H1 (cell line): ENCODE results near the gene GTF2A1. TPM values are rescaled to one million over a fixed set of nuclear protein-coding genes. Genes with fewer than 3 reads are reported as not detected.

Experiments
- CTCF ChIA-PET: fragments of 300-600 bp; sonication (Branson Sonifier 250); formaldehyde crosslinking; loops from one replicate; lab custom pipeline; 2021; ENCODE audit not compliant: partially characterized antibody; lab: Charles Lee
- POLR2A ChIA-PET: fragments of 300-600 bp; sonication (Branson Sonifier 250); formaldehyde crosslinking; loops from one replicate; lab custom pipeline; 2021; ENCODE audit warnings: inconsistent platforms; ENCODE audit not compliant: partially characterized antibody; lab: Charles Lee
- DNase-seq, 2 experiments: peaks; one replicate each; pipeline versions ENCODE4 v3.0.0 to v3.0.0-alpha.2; 2010 to 2022; ENCODE audit warnings: low spot score in 2 of 2, low read depth in 1 of 2, mixed read lengths in 1 of 2
- FAIRE-seq: peaks from 2 replicates; lab custom pipeline; 2011; peaks lifted over from hg19 to GRCh38; lab: Jason Lieb, UNC
- H2AFZ ChIP-seq: 2 replicates; pipeline ENCODE4 v1.8.1; 2012; ENCODE audit warnings: low read length, inconsistent platforms
- H2AK5ac ChIP-seq: 2 replicates; pipeline ENCODE4 v1.6.1; 2013; ENCODE audit warnings: low read depth, low read length
- H2BK120ac ChIP-seq: replicated peaks from 2 replicates; pipeline ENCODE3; 2013; ENCODE audit warnings: low read depth, low read length, inconsistent platforms
- H2BK12ac ChIP-seq: 2 replicates; pipeline ENCODE4 v1.6.1; 2013; ENCODE audit warnings: low read depth, low read length
- H2BK15ac ChIP-seq: 2 replicates; pipeline ENCODE4 v1.6.1; 2013; ENCODE audit warnings: low read length
- H2BK20ac ChIP-seq: 2 replicates; pipeline ENCODE4 v1.6.1; 2013; ENCODE audit warnings: low read length
- H2BK5ac ChIP-seq: 2 replicates; pipeline ENCODE4 v1.6.1; 2013; ENCODE audit warnings: low read depth, low read length
- H3K14ac ChIP-seq: 2 replicates; pipeline ENCODE4 v1.6.1; 2013; ENCODE audit warnings: inconsistent platforms; ENCODE audit not compliant: insufficient read length
- H3K18ac ChIP-seq: 2 replicates; pipeline ENCODE4 v1.6.1; 2013; ENCODE audit warnings: low read length; ENCODE audit errors: extremely low read depth
- H3K23ac ChIP-seq: 2 replicates; pipeline ENCODE4 v1.6.1; 2013; ENCODE audit warnings: inconsistent platforms; ENCODE audit not compliant: insufficient read length
- H3K23me2 ChIP-seq: 2 replicates; pipeline ENCODE4 v1.6.1; 2013; ENCODE audit warnings: low read depth, low read length
- H3K27ac ChIP-seq: 2 replicates; pipeline ENCODE4 v1.6.1; 2011; ENCODE audit warnings: low read depth, low read length, inconsistent platforms
- H3K27me3 ChIP-seq, 4 experiments: replicated peaks in 1 of 4; 1 replicate in 1 of 4; 2 replicates in 3 of 4; pipeline versions ENCODE4 v1.6.1 to v1.8.1; 2011 to 2013; ENCODE audit warnings: low read length in 3 of 4, mild to moderate bottlenecking in 3 of 4, inconsistent platforms in 2 of 4, mixed read lengths in 2 of 4, moderate library complexity in 1 of 4; ENCODE audit not compliant: control insufficient read depth in 3 of 4, insufficient read depth in 3 of 4; ENCODE audit errors: extremely low read depth in 1 of 4
- H3K36me3 ChIP-seq, 4 experiments: 2 replicates each; pipeline versions ENCODE4 v1.6.1 to v1.8.1; 2011 to 2013; ENCODE audit warnings: mild to moderate bottlenecking in 4 of 4, low read length in 3 of 4, moderate library complexity in 2 of 4, control low read depth in 1 of 4, inconsistent platforms in 1 of 4; ENCODE audit not compliant: insufficient read depth in 4 of 4, control insufficient read depth in 2 of 4
- H3K4ac ChIP-seq: replicated peaks from 2 replicates; pipeline ENCODE3; 2013; ENCODE audit warnings: low read length, low read depth, mixed read lengths, inconsistent platforms; ENCODE audit not compliant: insufficient read length
- H3K4me1 ChIP-seq, 4 experiments: replicated peaks in 1 of 4; 1 replicate in 1 of 4; 2 replicates in 3 of 4; pipeline versions ENCODE4 v1.6.1 to v1.8.1; 2011 to 2013; ENCODE audit warnings: low read length in 3 of 4, inconsistent platforms in 2 of 4, mixed read lengths in 1 of 4; ENCODE audit not compliant: insufficient read depth in 4 of 4, control insufficient read depth in 3 of 4
- H3K4me2 ChIP-seq, 2 experiments: 2 replicates each; pipeline versions ENCODE4 v1.6.1 to v1.8.1; 2011 to 2013; ENCODE audit warnings: low read depth in 2 of 2, low read length in 2 of 2, control low read depth in 1 of 2, inconsistent platforms in 1 of 2, mild to moderate bottlenecking in 1 of 2; ENCODE audit not compliant: insufficient read depth in 1 of 2
- H3K4me3 ChIP-seq, 4 experiments: fragments of 200-600, 300-600 bp in 1 of 4; sonication (generic), shearing (Covaris generic), sonication (Bioruptor Twin) in 1 of 4; 2 replicates each; pipeline versions ENCODE4 v1.5.1 to v1.8.1; 2011 to 2016; ENCODE audit warnings: low read length in 4 of 4, low read depth in 3 of 4, control low read depth in 2 of 4, inconsistent platforms in 2 of 4, mild to moderate bottlenecking in 2 of 4, mixed read lengths in 1 of 4, moderate library complexity in 1 of 4; ENCODE audit not compliant: insufficient read depth in 2 of 4; ENCODE audit errors: extremely low read depth in 1 of 4
- H3K56ac ChIP-seq: replicated peaks from 2 replicates; pipeline ENCODE3; 2013; ENCODE audit warnings: low read depth, mild to moderate bottlenecking, mixed read lengths, low read length, inconsistent platforms; ENCODE audit not compliant: insufficient read length
- H3K79me1 ChIP-seq: 2 replicates; pipeline ENCODE4 v1.6.1; 2013; ENCODE audit warnings: low read depth, low read length, control low read depth
- H3K79me2 ChIP-seq, 2 experiments: 2 replicates each; pipeline versions ENCODE4 v1.6.1 to v1.8.1; 2012 to 2013; ENCODE audit warnings: low read length in 2 of 2, mild to moderate bottlenecking in 2 of 2, inconsistent platforms in 1 of 2; ENCODE audit not compliant: insufficient read depth in 2 of 2, control insufficient read depth in 1 of 2
- H3K9ac ChIP-seq, 4 experiments: replicated peaks in 1 of 4; 1 replicate in 1 of 4; 2 replicates in 3 of 4; pipeline versions ENCODE4 v1.6.1 to v1.8.1; 2011 to 2013; ENCODE audit warnings: low read depth in 3 of 4, low read length in 3 of 4, control low read depth in 2 of 4, mild to moderate bottlenecking in 2 of 4, moderate library complexity in 2 of 4, inconsistent platforms in 1 of 4; ENCODE audit errors: extremely low read depth in 1 of 4
- H3K9me3 ChIP-seq, 2 experiments: 2 replicates each; pipeline versions ENCODE4 v1.6.1 to v1.8.1; 2012 to 2013; ENCODE audit warnings: mild to moderate bottlenecking in 2 of 2, moderate library complexity in 2 of 2, control low read depth in 1 of 2, inconsistent platforms in 1 of 2, low read depth in 1 of 2, low read length in 1 of 2, mixed read lengths in 1 of 2; ENCODE audit not compliant: insufficient read depth in 2 of 2
- H4K20me1 ChIP-seq, 2 experiments: replicated peaks in 1 of 2; 2 replicates each; pipeline versions ENCODE3 to v1.8.1; 2011 to 2013; ENCODE audit warnings: inconsistent platforms in 2 of 2, low read length in 2 of 2, mild to moderate bottlenecking in 1 of 2; ENCODE audit not compliant: insufficient read depth in 2 of 2, control insufficient read depth in 1 of 2
- H4K5ac ChIP-seq: 2 replicates; pipeline ENCODE4 v1.6.1; 2013; ENCODE audit warnings: low read length, low read depth, mixed read lengths, inconsistent platforms; ENCODE audit not compliant: insufficient read length
- H4K8ac ChIP-seq: 2 replicates; pipeline ENCODE4 v1.8.0; 2013; ENCODE audit warnings: mild to moderate bottlenecking, moderate library complexity, low read length, inconsistent platforms; ENCODE audit not compliant: insufficient read depth; ENCODE audit errors: extremely low read depth
- H4K91ac ChIP-seq: replicated peaks from 2 replicates; pipeline ENCODE3; 2013; ENCODE audit warnings: low read length, mixed read lengths, inconsistent platforms; ENCODE audit not compliant: insufficient read length
- MAFK ChIP-seq: IDR thresholded peaks from 2 replicates; pipeline ENCODE4 v1.6.1; 2012; ENCODE audit warnings: low read depth, mild to moderate bottlenecking, improper control_type of control experiment, low read length
- SP4 ChIP-seq: IDR thresholded peaks from 2 replicates; pipeline ENCODE4 v1.6.1; 2012; ENCODE audit warnings: low read length, inconsistent platforms
- WGBS, 2 experiments: shearing (Covaris generic) in 1 of 2; methylation state at CpG; one replicate each; pipeline versions ENCODE4 v1.1.6 to v1.1.7; 2013 to 2015; ENCODE audit warnings: low lambda C conversion rate in 2 of 2, mixed read lengths in 2 of 2, inconsistent platforms in 1 of 2, low coverage in 1 of 2, missing lambda C conversion rate in 1 of 2; ENCODE audit not compliant: insufficient replicate concordance in 2 of 2, insufficient coverage in 1 of 2, insufficient read length in 1 of 2; ENCODE audit errors: extremely low coverage in 1 of 2, missing lambda C conversion rate in 1 of 2; 5-methylcytosine and 5-hydroxymethylcytosine counted together
- polyA plus RNA-seq, 7 experiments: library from polyadenylated mRNA; depleted of rRNA in 3 of 7; stranded (reverse) in 5 of 7; unstranded in 2 of 7; fragments of >200 nt in 5 of 7; fragments of 200-250 nt in 2 of 7; gene quantifications; 1 replicate in 5 of 7; 2 replicates in 1 of 7; 4 replicates in 1 of 7; pipeline versions ENCODE4 v1.2.1 to v1.2.3, GENCODE V29; 2011 to 2013; ENCODE audit warnings: missing spikeins in 2 of 7, mixed read lengths in 2 of 7
- total RNA-seq: library from RNA; stranded (reverse); fragmentation: NEBNext Ultra II Directional; extraction: Animal tissue kit (Norgen Biotek cat#: 25700); gene quantifications from 2 replicates; pipeline ENCODE4 v1.2.1, GENCODE V29; 2021

GTF2A1 gene
- total and polyA plus RNA-seq, 2 of the 8 experiments (the other 6 are each of a cell fraction or from before 2014, with no cell fraction given) = 24.1 to 57.8 TPM

GRCh38 chr14:81148635-81149034, 72.1 kb downstream of the GTF2A1 start:
- DNase-seq (no peak), FAIRE-seq (no peak)
- Histone ChIP-seq H2BK15ac (no peak overlapping the region), H3K79me2 (no peaks in the 10 kb centered on the region), H3K4me2 (no peak overlapping the region), H3K27me3 (no peaks in the 10 kb centered on the region), H2BK12ac (no peak overlapping the region), H2AFZ (no peak overlapping the region), H2BK5ac (no peak overlapping the region), H3K36me3 (no peaks in the 10 kb centered on the region), H3K4me3 (no peak overlapping the region), H4K5ac (no peak overlapping the region), H3K4ac (no peak overlapping the region), H4K20me1 (no peaks in the 10 kb centered on the region), H4K8ac (no peak overlapping the region), H3K14ac (no peak overlapping the region), H3K79me1 (no peaks in the 10 kb centered on the region), H3K23me2 (no peaks in the 10 kb centered on the region), H3K18ac (no peak overlapping the region), H3K4me1 (no peaks in the 10 kb centered on the region), H3K9me3 (no peaks in the 10 kb centered on the region), H2BK20ac (no peak overlapping the region), H3K27ac (no peak overlapping the region), H3K56ac (no peak overlapping the region), H3K23ac (no peak overlapping the region), H2BK120ac (no peak overlapping the region), H2AK5ac (no peak overlapping the region), H4K91ac (no peak overlapping the region), H3K9ac (no peak overlapping the region)
- no peak for TF ChIP-seq SP4
- no peak for TF ChIP-seq MAFK
- POLR2A ChIA-PET = no interaction called here
- WGBS, 2 experiments = 93% methylated on average over 4 of the region's 4 CpGs; no CpG with 5 or more reads in 1 of the 2 experiments
- CTCF ChIA-PET = interaction anchor here (4.1 kb wide), 1 partner anchor 14 kb away, joined by 22 read pairs; no protein-coding TSS in a partner anchor
